ENCODE results near the gene FBXW7.

The FBXW7 gene

GRCh38 chr4:152510349-152511147, 25.3 kb downstream of the FBXW7 start:
- no peak for DNase-seq (ENCODE audit: low read depth in 3 of 3)

- DNase-seq (ENCODE audit: low read depth in 3 of 3): no peak
Measured at GRCh38 chr4:152509595-152510225, 26.2 kb downstream of the FBXW7 start.

- DNase-seq (ENCODE audit: low read depth in 3 of 3): no peak
Measured at GRCh38 chr4:152508818-152509217, 27.1 kb downstream of the FBXW7 start.

GRCh38 chr4:152508386-152508785, 27.5 kb downstream of the FBXW7 start:
- DNase-seq (ENCODE audit: low read depth in 3 of 3): no peak

GRCh38 chr4:152503653-152504290, 32.1 kb downstream of the FBXW7 start:
- DNase-seq (ENCODE audit: low read depth in 3 of 3): no peak

GRCh38 chr4:152501846-152502536, 33.9 kb downstream of the FBXW7 start:
- DNase-seq (ENCODE audit: low read depth in 3 of 3): no peak

- DNase-seq (ENCODE audit: low read depth in 3 of 3): peak in 1 of 3 experiments; percentile 39
Measured at GRCh38 chr4:152500800-152501434, 35.0 kb downstream of the FBXW7 start.

- DNase-seq (ENCODE audit: low read depth in 3 of 3): no peak
Measured at GRCh38 chr4:152500275-152500674, 35.6 kb downstream of the FBXW7 start.

- no peak for DNase-seq (ENCODE audit: low read depth in 3 of 3)
Measured at GRCh38 chr4:152499344-152499743, 36.5 kb downstream of the FBXW7 start.

GRCh38 chr4:152494020-152494419, 41.9 kb downstream of the FBXW7 start:
- DNase-seq (ENCODE audit: low read depth in 3 of 3): no peak

GRCh38 chr4:152488246-152488645, 47.6 kb downstream of the FBXW7 start:
- DNase-seq (ENCODE audit: low read depth in 3 of 3): no peak

GRCh38 chr4:152486429-152487389, 49.2 kb downstream of the FBXW7 start:
- no peak for DNase-seq (ENCODE audit: low read depth in 3 of 3)

GRCh38 chr4:152485726-152486276, 50.1 kb downstream of the FBXW7 start:
- no peak for DNase-seq (ENCODE audit: low read depth in 3 of 3)

GRCh38 chr4:152482211-152482610, 53.7 kb downstream of the FBXW7 start:
- no peak for DNase-seq (ENCODE audit: low read depth in 3 of 3)

- no peak for DNase-seq (ENCODE audit: low read depth in 3 of 3)
Measured at GRCh38 chr4:152480901-152481300, 55.0 kb downstream of the FBXW7 start.

- no peak for DNase-seq (ENCODE audit: low read depth in 3 of 3)
Measured at GRCh38 chr4:152480326-152480725, 55.6 kb downstream of the FBXW7 start.

- DNase-seq (ENCODE audit: low read depth in 3 of 3): no peak
Measured at GRCh38 chr4:152479428-152480026, 56.4 kb downstream of the FBXW7 start.

- no peak for DNase-seq (ENCODE audit: low read depth in 3 of 3)
Measured at GRCh38 chr4:152478461-152479237, 57.2 kb downstream of the FBXW7 start.

GRCh38 chr4:152476796-152477195, 59.1 kb downstream of the FBXW7 start:
- DNase-seq (ENCODE audit: low read depth in 3 of 3): no peak
